GM21737 (cell line): ENCODE measurements around the gene ARMC9.
"Not testable (repeated sequence)": the region's sequence is repeated elsewhere in the genome, so short reads cannot be mapped to it uniquely, and the experiment has no call there.

Source experiments
- ATAC-seq: cut with Tn5 transposase; IDR thresholded peaks from one replicate; pipeline ENCODE4 v1.9.1; 2021; ENCODE audit warnings: mild to moderate bottlenecking, moderate library complexity; ENCODE audit not compliant: unreplicated experiment

The ARMC9 gene

GRCh38 chr2:231182513-231182899 is 15.9 kb upstream of the ARMC9 start:
- ATAC-seq, result no peak

- ATAC-seq, result no peak
Measured at GRCh38 chr2:231183851-231184250, 14.6 kb upstream of the ARMC9 start.

- ATAC-seq, result no peak
Measured at GRCh38 chr2:231184319-231184718, 14.1 kb upstream of the ARMC9 start.

DNA sequence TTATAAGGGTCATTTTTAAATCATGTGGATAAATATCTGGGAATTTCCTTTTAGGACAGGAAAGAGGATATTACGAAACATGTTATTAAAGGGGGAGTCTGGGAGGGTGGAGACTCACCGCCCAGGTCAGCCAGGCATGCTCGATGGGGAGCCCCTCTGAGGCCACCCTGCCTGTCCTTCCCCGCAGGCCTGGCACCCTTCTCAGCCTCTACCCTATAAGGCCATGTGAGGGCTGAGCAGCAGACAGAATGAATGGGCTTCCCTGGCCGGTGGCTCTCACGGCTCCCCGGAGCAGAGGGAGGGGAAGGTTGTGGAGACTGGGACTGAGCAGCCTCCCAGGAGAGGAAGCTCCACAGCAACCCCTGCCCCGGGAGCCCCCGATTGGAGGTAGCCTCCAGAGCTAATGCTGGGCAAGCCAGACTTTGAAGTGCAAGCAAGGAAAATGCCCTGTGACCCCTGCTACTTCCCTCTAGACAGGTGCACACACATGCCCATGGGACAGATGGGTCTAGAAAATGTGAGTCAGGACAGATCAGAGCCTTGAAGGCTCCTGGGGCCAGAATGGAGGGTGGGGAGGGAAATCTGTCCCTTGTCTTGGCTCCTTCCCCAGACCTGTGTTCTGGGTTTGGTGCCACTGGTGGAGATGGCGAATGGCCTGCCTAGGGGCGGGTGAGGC is 13.2 kb upstream of the ARMC9 start:
- no peak for ATAC-seq

DNA sequence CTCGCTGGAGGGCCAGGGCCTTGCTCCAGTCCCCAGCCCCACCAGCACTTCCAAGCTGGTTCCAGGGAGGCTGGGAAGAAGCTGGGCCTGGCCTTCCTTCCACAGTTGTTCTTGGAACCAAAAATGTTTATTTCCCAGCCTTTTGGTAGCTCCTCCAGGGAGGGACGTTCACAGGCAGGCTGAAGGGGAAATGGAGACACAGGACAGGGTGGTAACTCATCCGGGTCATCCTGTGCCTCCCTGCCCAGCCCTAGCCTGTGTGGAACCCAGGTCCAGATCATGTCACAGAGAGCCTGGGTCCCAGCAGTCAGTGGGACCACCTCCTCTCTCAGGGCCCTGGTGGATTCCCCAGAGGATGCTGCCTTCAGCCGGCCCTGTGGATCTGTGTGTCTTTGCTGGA is 12.5 kb upstream of the ARMC9 start:
- ATAC-seq, result no peak

GRCh38 chr2:231186325-231186724 is 12.1 kb upstream of the ARMC9 start:
- ATAC-seq, result no peak

DNA sequence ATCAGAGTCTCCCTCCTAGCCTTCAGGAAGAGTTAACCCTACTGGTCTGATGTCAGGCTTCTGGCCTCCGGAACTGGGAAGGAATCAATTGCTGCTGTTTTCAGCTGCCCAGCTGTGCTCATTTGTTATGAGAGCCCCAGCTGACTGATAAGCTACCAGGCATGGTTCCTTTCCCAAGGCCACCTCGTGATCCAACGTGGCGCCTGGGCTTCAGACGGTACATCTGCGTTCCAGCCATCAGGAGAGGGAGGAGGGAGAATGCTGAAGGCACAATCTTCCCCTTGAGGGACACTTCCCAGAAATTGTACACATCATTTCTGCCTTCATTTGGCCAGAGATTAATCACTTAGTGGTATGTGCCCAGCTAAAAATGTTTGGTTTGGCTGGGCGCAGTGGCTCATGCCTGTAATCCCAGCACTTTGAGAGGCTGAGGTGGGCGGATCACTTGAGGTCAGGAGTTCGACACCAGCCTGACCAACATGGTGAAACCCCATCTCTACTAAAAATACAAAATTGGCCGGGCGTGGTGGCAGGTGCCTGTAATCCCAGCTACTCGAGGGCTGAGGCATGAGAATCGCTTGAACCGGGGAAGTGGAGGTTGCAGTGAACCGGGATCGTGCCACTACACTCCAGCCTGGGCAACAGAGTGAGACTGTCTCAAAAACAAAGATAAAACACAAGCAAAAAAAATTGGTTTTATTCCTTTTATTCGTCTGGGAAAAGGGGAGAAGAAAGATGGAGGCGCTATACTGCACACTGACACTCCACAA is 10.5 kb upstream of the ARMC9 start:
- ATAC-seq, result no peak

DNA sequence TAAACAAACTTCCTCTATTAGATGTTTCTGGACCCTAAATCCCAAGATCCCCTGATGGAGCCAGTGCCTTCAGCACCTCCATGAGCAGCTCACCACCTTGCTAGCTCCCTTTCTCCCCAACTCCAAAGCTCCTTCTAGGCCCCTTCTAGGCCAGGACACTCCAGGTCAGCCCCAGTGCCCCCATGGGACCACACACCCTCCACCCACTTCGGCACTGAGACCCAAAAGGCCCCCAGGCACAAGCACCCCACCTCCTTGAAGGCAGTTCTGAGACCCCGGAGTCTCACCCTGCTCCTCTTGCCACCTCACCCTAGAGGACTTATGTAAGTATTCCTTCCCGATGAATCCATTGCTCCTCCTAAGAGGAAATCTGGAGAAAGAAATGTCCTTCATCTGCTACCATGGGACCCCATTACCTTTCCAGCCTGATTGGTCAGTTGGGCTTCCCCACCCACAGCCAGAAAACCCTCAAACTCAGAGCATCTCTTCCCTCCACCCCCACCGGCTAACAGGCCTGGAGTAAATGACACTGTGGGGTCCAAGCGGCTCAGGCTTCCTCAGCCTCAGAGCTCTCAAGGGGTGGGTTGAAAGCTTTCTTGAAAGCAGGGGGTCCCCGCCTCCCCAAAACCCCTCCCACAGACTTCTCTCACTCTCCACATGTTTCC is 9.8 kb upstream of the ARMC9 start:
- no peak for ATAC-seq

- no peak for ATAC-seq
Measured at GRCh38 chr2:231189171-231189530, 9.3 kb upstream of the ARMC9 start.

DNA sequence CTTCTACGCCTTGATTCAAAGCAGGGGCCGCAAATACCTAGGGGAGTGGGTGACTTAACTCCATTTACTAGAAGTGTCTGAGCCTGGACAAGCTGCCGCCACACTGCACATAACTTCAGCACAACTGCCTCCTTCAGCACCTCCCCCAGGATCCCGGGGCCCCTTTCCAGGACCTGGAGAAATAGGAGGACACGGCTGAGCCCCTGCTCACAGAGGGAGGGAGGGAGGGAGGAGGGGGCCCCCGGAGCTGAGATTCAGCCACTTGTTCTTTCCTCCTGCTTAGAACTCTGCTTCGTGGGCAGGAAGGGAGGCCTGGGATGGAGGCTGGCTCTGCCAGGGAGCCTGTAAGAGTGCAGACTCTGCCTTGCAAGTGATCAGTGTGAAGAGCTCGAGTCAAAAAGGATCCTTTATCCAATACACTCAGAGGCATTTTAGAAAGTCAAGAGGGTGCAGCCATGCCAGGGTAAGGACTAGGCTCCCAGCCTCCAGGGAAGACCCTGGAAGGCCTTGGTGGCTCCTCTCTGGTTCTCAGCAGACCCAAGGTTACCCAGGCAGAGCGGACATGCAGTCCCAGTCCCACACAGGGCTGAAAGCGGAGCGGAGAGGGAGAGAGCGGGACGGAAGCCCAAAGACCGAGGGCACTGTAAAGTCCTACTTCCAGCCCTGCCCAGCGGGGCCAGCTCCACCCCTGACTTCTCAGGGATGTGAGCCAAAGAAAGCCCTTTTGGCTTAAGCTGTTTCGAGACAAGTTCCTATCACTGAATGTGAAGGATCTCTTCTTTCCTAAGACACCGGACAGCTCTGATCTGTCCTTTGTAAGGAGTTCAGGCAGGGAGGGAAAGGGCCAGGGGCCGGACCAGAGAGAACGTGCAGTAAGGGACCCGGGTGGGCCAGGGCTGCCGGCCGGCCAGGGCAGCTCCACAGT is 8.6 kb upstream of the ARMC9 start:
- ATAC-seq, result no peak

GRCh38 chr2:231190531-231191197 is 7.8 kb upstream of the ARMC9 start:
- no peak for ATAC-seq

DNA sequence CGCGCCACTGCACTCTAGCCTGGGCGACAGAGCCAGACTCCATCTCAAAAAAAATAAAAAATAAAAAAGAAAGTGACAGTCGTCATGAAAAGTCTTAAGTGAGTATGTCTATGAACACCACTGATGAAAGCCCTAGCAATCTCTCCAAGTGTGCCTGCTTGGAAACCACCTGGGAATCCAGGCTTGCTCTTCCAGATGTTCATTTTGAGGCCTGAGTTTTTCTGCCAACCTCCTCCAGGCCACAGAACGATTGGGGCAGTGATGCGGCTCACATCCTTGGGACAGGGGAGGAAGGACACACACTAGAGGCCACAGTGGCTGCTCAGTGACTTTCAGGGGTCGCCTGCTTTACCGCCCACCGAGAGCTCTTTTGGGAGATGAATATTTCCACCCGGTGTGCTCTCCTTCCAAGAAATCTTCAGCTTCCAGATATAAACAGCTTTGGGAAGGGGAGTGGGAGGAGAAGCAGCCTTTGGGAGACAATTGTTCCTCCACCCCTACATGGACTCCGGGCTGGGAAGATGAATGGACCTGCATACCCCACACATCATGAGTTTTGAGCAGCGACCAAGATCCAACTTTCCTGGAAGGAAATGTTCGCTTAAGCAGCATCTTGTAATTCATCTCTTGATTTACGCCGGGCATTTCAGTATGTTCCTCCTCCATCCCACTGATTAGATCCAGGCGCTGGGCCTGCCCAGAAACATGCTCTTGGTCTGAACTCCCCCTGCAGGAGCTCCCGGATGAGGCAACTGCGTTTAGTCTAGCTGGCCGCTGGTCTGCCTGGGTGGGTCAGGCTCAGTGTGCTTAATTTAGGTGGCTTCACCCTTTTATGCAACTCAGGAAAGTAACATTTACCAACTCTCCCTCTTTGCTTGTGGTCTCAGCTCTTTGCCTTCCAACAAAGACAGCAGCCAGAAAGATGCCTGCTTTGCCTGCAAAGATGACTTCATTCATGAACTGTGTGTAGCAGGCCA is 6.2 kb upstream of the ARMC9 start:
- no peak for ATAC-seq

DNA sequence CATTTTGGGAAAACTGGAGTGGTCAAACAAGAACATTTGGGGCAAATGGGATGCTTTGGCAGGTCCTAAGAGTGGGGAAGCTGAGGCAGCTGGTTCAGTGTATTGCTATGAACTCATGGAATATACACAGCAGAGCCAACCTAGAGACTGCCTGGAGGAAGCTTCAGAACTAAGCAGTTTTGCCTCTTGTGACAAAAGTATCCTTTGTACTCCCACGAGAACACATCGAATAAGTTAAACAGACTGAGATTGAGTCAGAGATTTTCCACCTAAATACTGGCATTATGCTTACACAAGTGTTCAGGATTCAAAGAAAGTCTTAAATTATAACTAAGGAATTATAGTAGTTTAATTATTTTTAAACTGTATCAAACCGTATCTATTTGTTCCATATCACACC is 5.2 kb upstream of the ARMC9 start:
- ATAC-seq, result no peak

DNA sequence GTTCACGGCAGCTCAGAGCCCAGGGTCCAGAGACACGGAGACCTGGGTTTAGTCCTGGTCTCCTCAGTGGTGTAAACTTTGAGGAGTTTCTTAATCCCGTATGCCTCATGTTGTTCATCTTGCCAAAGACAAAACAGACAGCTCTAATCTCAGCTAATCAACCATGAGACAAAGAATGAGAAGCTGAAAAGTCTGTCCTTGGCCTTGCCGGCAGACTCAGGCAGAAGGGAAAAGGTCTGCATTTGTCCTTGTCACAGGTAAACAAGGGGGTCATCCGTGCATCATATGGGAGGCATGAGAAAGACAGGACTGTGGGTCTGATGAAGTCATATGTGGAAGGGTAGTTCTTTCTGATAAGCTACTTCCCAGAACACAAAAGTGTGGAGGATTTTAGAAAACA is 1.8 kb upstream of the ARMC9 start:
- ATAC-seq, result no peak

DNA sequence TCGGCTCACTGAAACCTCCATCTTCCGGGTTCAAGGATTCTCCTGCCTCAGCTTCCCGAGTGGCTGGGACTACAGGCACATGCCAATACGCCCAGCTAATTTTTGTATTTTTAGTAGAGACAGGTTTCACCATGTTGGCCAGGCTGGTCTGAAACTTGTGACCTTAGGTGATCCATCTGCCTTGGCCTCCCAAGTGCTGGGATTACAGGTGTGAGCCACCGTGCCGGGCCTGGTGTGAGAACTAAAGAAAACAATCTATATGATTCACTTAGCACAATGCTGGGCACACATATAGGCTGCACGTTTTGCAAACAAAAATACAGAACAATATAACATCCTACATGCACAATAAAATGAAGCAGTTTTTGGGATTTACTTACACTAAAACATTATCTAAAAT is 1.2 kb upstream of the ARMC9 start:
- not testable (repeated sequence) for ATAC-seq

DNA sequence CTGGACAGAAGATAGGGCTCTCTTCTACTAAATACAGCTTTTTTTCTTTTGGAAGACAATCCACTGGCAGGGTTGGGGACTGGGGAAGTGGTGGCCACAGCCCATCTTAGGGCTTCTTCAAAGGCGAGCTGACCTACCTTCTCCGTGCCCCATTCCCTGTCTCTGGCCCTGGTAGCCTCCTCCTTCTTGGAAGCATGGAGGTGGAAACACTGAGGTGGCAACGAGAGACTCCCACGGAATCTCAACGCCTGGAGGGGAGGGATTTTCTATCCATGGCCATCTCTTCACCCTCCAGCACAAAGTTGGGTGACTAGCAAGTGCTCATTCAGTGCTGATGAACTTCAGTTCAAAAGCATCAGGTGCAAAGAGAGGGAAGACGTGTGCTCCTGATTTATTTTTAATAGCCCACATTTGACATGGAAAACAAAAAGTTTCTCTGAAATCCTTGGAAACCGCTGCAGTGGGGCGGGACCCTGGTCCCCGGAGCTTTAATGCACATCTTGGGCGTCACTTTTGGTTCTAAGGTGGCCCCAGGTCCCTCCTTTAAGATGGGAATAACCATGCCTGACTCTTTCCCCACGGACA is 633 bp upstream of the ARMC9 start:
- ATAC-seq, result no peak

- no peak for ATAC-seq
Measured at GRCh38 chr2:231199219-231199618, 788 bp downstream of the ARMC9 start.

- ATAC-seq, result no peak
Measured at GRCh38 chr2:231200805-231201474, 2.5 kb downstream of the ARMC9 start.

GRCh38 chr2:231201475-231201814 is 3.0 kb downstream of the ARMC9 start:
- no peak for ATAC-seq
